Endodermal cell (in vitro differentiated cells): ENCODE results near the gene ADSS1. TPM values are rescaled to one million over a fixed set of nuclear protein-coding genes. Genes with fewer than 3 reads are reported as not detected.
A peak's percentile ranks its signal among the peaks of the same experiment; 100 is the strongest.

ENCODE experiments used
- DNase-seq: peaks from one replicate; pipeline ENCODE4 v3.0.0-alpha.2; 2017
- H3K27ac ChIP-seq: 2 replicates; pipeline ENCODE4 v1.5.1; 2013; ENCODE audit warnings: mild to moderate bottlenecking, low read depth, low read length, moderate library complexity
- H3K27me3 ChIP-seq: 2 replicates; pipeline ENCODE4 v1.6.1; 2013; ENCODE audit warnings: mild to moderate bottlenecking, low read length, moderate library complexity; ENCODE audit not compliant: insufficient read depth, control insufficient read depth, poor library complexity, severe bottlenecking
- H3K36me3 ChIP-seq: 2 replicates; pipeline ENCODE4 v1.7.0; 2013; ENCODE audit warnings: mild to moderate bottlenecking, low read length, moderate library complexity; ENCODE audit not compliant: control insufficient read depth, insufficient read depth
- H3K4me1 ChIP-seq: one replicate; pipeline ENCODE4 v1.7.0; 2013; ENCODE audit warnings: low read length; ENCODE audit not compliant: control insufficient read depth, insufficient read depth
- H3K4me3 ChIP-seq: 2 replicates; pipeline ENCODE4 v1.5.1; 2013; ENCODE audit warnings: mild to moderate bottlenecking, low read length, moderate library complexity
- H3K9ac ChIP-seq: 2 replicates; pipeline ENCODE4 v1.6.1; 2013; ENCODE audit warnings: mild to moderate bottlenecking, low read length, moderate library complexity; ENCODE audit not compliant: poor library complexity, severe bottlenecking; ENCODE audit errors: extremely low read depth
- H3K9me3 ChIP-seq: 2 replicates; pipeline ENCODE4 v1.6.1; 2013; ENCODE audit warnings: mild to moderate bottlenecking, low read length, moderate library complexity; ENCODE audit not compliant: control insufficient read depth
- H3K27ac Mint-ChIP-seq: 2 replicates; pipeline ENCODE4 v1.8.0; 2020; ENCODE audit warnings: mixed read lengths
- H3K27me3 Mint-ChIP-seq: 2 replicates; pipeline ENCODE4 v1.8.0; 2021; ENCODE audit warnings: mild to moderate bottlenecking, mixed read lengths; ENCODE audit not compliant: insufficient read depth
- H3K36me3 Mint-ChIP-seq: 2 replicates; pipeline ENCODE4 v1.8.0; 2020; ENCODE audit warnings: low read depth, mixed read lengths
- H3K4me1 Mint-ChIP-seq: 2 replicates; pipeline ENCODE4 v1.8.0; 2020; ENCODE audit warnings: mixed read lengths
- H3K4me3 Mint-ChIP-seq: 2 replicates; pipeline ENCODE4 v1.8.0; 2020; ENCODE audit warnings: mild to moderate bottlenecking, moderate library complexity, mixed read lengths
- H3K9me3 Mint-ChIP-seq: 2 replicates; pipeline ENCODE4 v1.8.0; 2020; ENCODE audit warnings: mild to moderate bottlenecking, mixed read lengths
- WGBS, 2 experiments: methylation state at CpG; one replicate each; pipeline versions ENCODE4 v1.1.5 to v1.1.7; 2013; ENCODE audit warnings: missing lambda C conversion rate in 2 of 2, mixed read lengths in 1 of 2; ENCODE audit not compliant: insufficient coverage in 1 of 2, insufficient read length in 1 of 2; 5-methylcytosine and 5-hydroxymethylcytosine counted together
- microRNA-seq: library from miRNA; unstranded; fragments of <30 nt; microRNA quantifications from one replicate; pipeline ENCODE4 v1.2.0, GENCODE V29; 2020; ENCODE audit warnings: borderline microRNAs expressed
- total RNA-seq, 2 donors: library from RNA; stranded (reverse); fragmentation: NEBNext Ultra II Directional in 1 of 2; extraction: Animal tissue kit (Norgen Biotek cat#: 25700) in 1 of 2; gene quantifications; 2 replicates in 1 of 2; 3 replicates in 1 of 2; pipeline ENCODE4 v1.2.1, GENCODE V29; 2021
- TF ChIP-seq, protein P1 (sequence below): fragments of 200-600 bp; sonication (generic); conservative IDR thresholded peaks from 2 replicates; pipeline ENCODE4 v1.5.0; 2021; ENCODE audit warnings: antibody characterized with exemption, mild to moderate bottlenecking

ADSS1 gene
- total RNA-seq, 2 donors from 2014 or later: 15.8 to 31.0 TPM

DNA sequence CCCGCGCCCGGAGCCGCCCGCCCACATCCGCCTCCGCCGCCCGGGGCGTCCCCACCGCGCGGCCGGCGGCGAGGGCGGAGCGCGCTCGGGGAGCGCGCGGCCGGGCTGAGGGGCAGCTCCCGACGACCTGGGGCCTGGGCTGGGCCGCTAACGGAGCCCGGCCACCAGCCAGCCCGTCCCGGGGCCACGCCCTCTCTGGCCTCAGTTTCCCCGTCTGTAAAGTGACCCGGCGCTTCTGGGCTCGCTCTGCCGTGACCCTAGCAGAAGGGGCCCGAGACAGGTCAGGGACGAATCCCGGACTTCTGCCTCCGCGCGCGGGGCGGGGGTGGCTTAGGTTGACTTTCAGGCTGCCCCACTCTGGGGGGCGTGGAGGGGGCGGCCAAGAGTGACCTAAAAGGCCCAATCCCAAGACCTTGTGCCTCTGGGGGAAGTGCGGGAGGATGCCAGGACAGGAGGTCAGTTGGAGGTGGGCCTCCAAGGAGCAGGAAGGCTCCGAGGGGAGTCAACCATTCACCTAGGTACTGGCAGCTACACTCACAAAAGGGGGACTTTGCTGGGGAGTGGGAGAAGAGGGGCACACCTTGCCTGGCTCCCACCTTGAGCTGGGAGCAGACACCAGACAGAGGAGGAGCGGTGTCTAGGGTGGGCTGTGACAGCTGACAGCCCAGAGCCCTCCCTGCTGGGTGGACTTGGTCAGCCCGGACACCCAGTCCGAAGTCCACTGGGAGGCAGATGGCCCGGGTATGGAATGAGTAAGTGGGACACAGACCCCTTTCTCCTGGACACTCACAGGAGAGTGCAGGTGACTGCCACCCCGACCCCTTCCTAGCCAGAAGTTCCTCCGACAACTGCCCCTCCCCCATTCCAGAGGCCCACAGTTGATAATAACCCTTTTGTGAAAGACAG lies 72.0 kb downstream of the ADSS1 start:
- Histone ChIP-seq H3K27ac (no peak overlapping the region), H3K9me3 (no peaks in the 10 kb centered on the region), H3K36me3 (no peaks in the 10 kb centered on the region), H3K4me1 (peaks cover 17% of the 10 kb centered on the region), H3K9ac (no peak overlapping the region), H3K27me3 (no peaks in the 10 kb centered on the region), H3K4me3 (peak overlapping the region; percentile 67)
- WGBS, 2 experiments: 4 to 10% methylated on average over 22 to 54 of the region's 55 CpGs
- H3K36me3 Mint-ChIP-seq: peaks cover 7% of the 10 kb centered on the region
- peak overlapping the region; percentile 65 for H3K4me3 Mint-ChIP-seq
- H3K4me1 Mint-ChIP-seq: peaks cover 30% of the 10 kb centered on the region
- peaks cover 24% of the 10 kb centered on the region for H3K27me3 Mint-ChIP-seq
- H3K9me3 Mint-ChIP-seq: no peaks in the 10 kb centered on the region
- TF ChIP-seq, protein P1, sequence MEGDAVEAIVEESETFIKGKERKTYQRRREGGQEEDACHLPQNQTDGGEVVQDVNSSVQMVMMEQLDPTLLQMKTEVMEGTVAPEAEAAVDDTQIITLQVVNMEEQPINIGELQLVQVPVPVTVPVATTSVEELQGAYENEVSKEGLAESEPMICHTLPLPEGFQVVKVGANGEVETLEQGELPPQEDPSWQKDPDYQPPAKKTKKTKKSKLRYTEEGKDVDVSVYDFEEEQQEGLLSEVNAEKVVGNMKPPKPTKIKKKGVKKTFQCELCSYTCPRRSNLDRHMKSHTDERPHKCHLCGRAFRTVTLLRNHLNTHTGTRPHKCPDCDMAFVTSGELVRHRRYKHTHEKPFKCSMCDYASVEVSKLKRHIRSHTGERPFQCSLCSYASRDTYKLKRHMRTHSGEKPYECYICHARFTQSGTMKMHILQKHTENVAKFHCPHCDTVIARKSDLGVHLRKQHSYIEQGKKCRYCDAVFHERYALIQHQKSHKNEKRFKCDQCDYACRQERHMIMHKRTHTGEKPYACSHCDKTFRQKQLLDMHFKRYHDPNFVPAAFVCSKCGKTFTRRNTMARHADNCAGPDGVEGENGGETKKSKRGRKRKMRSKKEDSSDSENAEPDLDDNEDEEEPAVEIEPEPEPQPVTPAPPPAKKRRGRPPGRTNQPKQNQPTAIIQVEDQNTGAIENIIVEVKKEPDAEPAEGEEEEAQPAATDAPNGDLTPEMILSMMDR: no peak
- no peak overlapping the region for H3K27ac Mint-ChIP-seq
- DNase-seq: peak; percentile 80

DNA sequence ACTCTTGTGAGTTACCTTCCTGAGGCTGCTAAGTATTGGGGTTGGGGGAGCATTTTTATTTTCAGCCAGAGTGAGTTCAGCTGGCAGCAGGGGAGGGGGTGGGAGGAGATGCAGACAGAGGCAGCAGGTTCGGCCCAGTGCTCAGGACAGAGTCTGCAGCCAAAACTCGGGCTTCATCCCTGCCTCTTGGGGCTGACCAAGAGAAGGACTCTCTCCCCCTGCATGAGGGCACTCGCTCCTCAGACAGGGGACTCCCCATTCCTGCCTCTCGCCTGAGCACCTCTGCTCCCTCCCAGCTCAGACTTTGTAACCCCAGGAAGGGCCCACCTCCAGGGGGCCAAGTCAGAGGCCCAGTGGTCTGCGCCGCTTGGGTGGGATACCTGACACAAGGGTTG lies 72.7 kb downstream of the ADSS1 start:
- TF ChIP-seq, protein P1: no peak
- H3K36me3 Mint-ChIP-seq: peaks cover 2% of the 10 kb centered on the region
- H3K27ac ChIP-seq: no peak overlapping the region
- peak overlapping the region; percentile 67 for H3K4me3 ChIP-seq
- peaks cover 30% of the 10 kb centered on the region for H3K27me3 Mint-ChIP-seq
- H3K9me3 ChIP-seq: no peaks in the 10 kb centered on the region
- peak overlapping the region; percentile 65 for H3K4me3 Mint-ChIP-seq
- DNase-seq: no peak
- H3K27ac Mint-ChIP-seq: no peak overlapping the region
- no peaks in the 10 kb centered on the region for H3K36me3 ChIP-seq
- no peak overlapping the region for H3K9ac ChIP-seq
- H3K4me1 ChIP-seq: peaks cover 21% of the 10 kb centered on the region
- 79 to 83% methylated on average over 4 to 6 of the region's 6 CpGs for WGBS, 2 experiments
- peaks cover 30% of the 10 kb centered on the region for H3K4me1 Mint-ChIP-seq
- no peaks in the 10 kb centered on the region for H3K9me3 Mint-ChIP-seq
- peaks cover 6% of the 10 kb centered on the region for H3K27me3 ChIP-seq

Small RNAs within 50 kb of the gene (microRNA-seq; reads per million reads assigned to microRNA genes)
- gene MIR4710: not detected

Other genes with a start within 250 kb of the ADSS1 start
- gene C14orf180, start 144.5 kb upstream of the ADSS1 start, total RNA-seq: not detected
- 10 to 100 TPM in 1 of 2 donors, 1 to 10 TPM in 1; 8.2 to 15.7 TPM for gene TMEM179, start 119.5 kb upstream of the ADSS1 start, total RNA-seq
- gene INF2, start 34.6 kb upstream of the ADSS1 start, total RNA-seq: 100 to 1,000 TPM in 1 of 2 donors, 10 to 100 TPM in 1; 99.7 to 114 TPM
- 10 to 100 TPM; 82.5 to 87.3 TPM for gene SIVA1, start 28.9 kb downstream of the ADSS1 start, total RNA-seq
- 100 to 1,000 TPM; 133 to 152 TPM for gene AKT1, start 71.5 kb downstream of the ADSS1 start, total RNA-seq
- gene ZBTB42, start 76.9 kb downstream of the ADSS1 start, total RNA-seq: 1 to 10 TPM; 7.7 to 8.4 TPM
- 10 to 100 TPM; 38.9 to 43.1 TPM for gene CEP170B, start 141.0 kb downstream of the ADSS1 start, total RNA-seq
- not detected for gene PLD4, start 200.7 kb downstream of the ADSS1 start, total RNA-seq